GM10847 (cell line): Measurements from ENCODE around the gene ADAMTS6.
A peak's percentile ranks its signal among the peaks of the same experiment; 100 is the strongest.

ENCODE experiments used
- POLR2A ChIP-seq: IDR thresholded peaks from 2 replicates; pipeline ENCODE4 v1.6.1; 2011; ENCODE audit not compliant: insufficient read length; ENCODE audit errors: extremely low read depth

Gene ADAMTS6

DNA sequence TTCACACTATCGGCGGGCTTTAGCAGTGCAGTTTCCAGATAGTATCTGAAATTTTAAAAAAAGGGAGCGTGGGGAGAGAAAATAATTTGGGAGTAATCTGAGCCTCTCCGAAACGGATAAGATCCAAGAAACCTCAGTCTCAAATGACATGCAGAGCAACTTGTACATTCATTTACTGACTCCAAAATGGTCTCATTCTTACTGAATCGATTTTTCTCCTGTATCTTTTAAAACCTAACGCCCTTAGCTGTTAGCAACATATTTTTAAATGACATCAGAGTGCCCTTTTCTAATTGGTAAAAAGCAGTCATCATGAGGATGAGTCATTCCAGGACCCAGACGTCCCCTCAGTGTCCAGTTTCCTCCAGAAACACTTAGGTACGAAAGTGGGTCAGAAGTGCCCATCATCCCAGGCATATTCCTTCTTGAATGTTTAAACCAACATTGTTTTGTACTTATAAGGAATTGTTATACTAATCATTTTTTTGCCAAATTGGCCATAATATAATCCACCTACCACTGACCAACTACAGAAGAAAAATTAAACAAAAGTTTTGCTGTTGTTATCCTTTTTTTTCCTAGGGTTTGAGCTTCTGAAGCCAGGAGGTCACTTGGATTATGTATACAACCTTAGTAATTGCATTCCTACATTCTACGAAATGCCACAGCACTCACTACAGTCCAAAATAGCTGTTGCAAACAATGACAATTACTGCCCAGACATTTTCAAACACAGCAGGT, 354.4 kb downstream of the ADAMTS6 start:
- TF ChIP-seq POLR2A, result no peak

- no peak for TF ChIP-seq POLR2A
Observed at GRCh38 chr5:65126542-65127069, 355.1 kb downstream of the ADAMTS6 start.

- no peak for TF ChIP-seq POLR2A
Observed at GRCh38 chr5:65125591-65126541, 355.9 kb downstream of the ADAMTS6 start.

GRCh38 chr5:65121880-65122436, 359.8 kb downstream of the ADAMTS6 start:
- TF ChIP-seq POLR2A, result no peak

DNA sequence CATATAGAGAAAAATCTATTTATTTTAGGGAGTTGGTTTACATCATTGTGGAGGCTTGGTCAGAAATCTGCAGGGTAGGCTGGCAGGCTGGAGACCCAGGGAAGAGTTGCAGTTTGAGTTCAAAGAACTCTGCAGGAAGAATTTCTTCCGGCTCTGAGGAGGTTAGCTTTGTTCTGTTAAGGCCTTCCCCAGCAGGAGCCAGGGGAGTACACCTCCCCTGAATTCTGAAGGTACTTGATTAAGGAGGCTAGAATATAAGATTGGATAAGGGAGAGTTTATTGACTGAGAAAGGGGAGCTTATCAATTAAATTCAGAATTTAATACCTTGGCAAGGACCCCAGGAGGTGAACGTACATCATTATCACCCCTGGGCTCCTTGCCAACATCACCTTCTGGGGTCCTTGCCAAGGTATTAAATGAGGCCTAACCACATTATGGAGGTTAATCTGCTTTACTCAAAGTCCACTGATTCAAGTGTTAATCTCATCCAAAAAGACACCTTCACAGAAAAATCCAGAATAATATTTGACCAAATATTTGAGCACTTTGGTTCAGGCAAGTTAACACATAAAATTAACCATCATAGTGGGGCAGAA, 361.3 kb downstream of the ADAMTS6 start:
- no peak for TF ChIP-seq POLR2A

DNA sequence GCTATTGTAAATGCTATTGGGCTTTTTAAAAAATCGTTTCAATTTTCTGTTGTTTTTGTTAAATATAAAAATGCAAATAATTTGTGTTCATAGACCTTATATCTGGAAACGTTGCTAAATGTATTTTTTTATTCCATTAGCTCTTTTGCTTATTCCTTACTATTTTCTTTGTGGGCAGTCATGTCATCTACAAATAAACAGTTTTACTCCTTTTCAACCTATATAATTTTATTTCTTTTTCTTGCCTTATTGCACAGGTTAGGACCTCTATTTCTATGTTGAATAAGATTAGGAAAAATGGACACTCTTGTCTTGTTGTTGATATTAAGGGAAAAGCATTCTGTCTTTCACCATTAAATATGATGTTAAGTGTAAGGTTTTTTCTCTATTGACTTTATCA, 364.2 kb downstream of the ADAMTS6 start:
- TF ChIP-seq POLR2A, result no peak

GRCh38 chr5:65113771-65114170, 367.9 kb downstream of the ADAMTS6 start:
- TF ChIP-seq POLR2A, result no peak

DNA sequence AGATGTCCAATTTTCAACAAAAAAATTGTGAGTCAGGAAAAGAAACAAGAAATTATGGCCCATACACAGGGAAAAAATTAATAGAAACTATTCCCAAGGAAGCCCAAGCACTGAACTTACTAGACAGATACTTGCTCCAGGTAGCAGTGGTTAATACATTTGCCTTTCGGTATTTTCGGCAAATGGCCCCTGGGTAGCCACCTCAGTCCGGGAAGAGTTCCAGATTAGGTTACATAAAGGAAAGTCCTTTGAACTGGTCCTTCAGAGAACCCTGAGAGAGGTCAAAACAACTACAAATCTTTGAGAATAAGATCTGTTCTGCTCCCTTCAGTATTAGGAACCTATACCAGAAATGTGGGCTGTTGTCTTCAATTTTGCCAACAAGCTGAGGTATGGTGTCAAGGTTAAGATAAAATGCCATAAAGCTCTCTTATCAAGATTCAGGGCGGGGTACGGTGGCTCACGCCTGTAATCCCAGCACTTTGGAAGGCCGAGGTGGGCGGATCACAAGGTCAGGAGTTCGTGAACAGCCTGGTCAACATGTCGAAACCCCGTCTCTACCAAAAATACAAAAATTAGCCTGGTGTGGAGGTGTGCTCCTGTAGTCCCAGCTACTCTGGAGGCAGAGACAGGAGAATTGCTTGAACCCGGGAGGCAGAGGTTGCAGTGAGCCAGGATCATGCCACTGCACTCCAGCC, 369.6 kb downstream of the ADAMTS6 start:
- no peak for TF ChIP-seq POLR2A

DNA sequence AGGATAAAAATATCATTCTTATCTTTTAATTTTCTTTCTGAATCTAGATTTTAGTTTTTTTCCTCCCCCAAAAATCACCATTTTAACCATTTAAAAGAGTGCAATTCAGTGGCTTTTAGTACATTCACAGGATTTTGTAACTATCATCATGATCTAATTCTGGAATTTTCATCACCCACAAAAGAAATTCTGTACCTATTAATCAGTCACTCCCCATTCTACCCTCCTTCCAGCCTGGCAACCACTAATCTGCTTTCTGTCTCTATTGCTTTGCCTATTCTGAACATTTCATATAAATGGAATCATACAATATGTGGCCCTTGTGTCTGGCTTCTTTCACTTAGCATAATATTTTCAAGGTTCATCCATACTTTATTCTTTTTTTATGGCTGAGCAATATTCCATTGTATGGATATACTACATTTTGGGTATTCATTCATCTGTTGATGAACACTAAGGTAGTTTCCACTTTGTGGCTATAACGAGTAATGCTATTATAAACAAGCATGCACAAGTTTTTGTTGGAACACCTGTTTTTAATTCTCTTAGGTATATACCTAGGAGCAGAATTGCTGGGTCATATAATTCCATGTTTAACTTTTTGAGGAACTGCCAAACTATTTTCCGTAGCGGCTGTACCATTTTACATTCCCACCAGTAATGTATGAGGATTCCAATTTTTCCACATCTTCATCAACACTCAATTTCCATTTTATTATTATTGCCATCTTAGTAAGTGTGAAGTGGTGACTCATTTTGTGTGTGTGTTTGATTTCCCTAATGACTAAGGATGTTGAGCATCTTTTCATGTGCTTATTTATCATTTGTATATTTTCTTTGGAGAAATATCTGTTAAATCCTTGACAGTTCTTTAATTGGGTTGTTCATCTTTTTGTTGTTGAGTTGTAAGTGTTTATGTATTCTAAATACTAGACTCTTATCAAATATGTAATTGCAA, 372.7 kb downstream of the ADAMTS6 start:
- TF ChIP-seq POLR2A, result no peak

GRCh38 chr5:65105301-65105700, 376.4 kb downstream of the ADAMTS6 start:
- no peak for TF ChIP-seq POLR2A

DNA sequence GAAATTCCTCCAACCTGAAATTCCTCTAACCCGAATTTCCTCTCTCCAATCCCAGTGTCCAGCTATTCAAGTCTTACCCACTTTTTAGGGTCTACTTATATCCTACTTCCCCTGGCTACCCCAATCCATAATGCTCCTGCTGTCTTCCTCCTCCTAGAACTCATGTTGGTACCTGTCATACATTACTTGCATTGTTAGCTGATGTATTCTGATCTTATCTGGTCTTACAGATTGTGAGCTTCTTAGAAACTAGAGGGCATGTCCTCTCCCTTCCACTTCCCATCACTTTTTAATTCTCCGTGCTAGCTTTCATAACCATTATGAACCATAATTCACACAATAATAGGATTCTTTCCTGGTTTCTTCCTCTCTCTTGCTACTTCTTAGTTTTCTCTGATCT, 376.9 kb downstream of the ADAMTS6 start:
- TF ChIP-seq POLR2A, result no peak

DNA sequence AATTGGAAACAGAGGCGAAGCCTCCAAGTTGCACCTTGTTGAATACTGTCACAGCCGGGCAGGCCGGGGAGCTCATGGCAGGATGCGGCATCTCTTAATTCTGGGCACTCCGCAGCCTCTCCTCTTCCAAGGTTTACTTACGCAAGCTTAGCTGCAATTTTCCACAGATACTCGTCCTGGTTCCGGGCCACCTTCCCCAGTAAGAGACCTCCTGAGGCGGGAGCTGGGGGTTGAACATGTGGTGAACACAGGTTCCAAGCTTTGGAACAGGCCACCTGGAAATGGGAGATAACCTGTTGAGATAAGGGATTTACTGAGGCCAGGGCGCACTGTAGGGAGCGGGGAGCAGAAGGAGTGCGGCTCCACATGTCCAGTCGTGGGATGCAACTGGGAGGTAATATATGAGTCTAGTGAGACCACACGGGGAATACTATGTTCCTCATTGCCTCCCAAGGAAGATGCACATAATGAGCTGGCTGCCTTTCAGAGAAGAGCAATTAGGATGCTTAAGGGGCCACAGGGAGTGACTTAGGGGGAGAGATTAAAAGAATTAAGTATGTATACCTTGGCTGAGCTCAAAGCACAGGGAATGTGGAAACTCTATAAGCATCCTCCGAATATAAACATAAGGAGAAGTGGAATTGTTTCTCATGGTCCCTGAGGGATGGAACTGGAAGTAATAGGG, 377.8 kb downstream of the ADAMTS6 start:
- TF ChIP-seq POLR2A, result no peak

- TF ChIP-seq POLR2A, result peak; percentile 40
Observed at GRCh38 chr5:65102976-65103711, 378.6 kb downstream of the ADAMTS6 start.
